Fibroblast of mammary gland (primary cell): ENCODE measurements around the gene DAND5.

Experiments used
- DNase-seq: peaks from one replicate; pipeline ENCODE4 v3.0.0-alpha.2; 2010; ENCODE audit warnings: low read depth
- H3K4me3 ChIP-seq: 2 replicates; pipeline ENCODE4 v1.5.1; 2011; ENCODE audit warnings: low read depth, mild to moderate bottlenecking, low read length, moderate library complexity; ENCODE audit not compliant: control insufficient read depth
- CTCF ChIP-seq: conservative IDR thresholded peaks from 2 replicates; pipeline ENCODE4 v1.5.1; 2011; ENCODE audit warnings: low read depth, low read length, inconsistent platforms; ENCODE audit not compliant: control insufficient read depth, insufficient read depth

Gene DAND5

GRCh38 chr19:12984143-12984627 is 14.8 kb downstream of the DAND5 start:
- peak; percentile 30 for DNase-seq
- no peak for TF ChIP-seq CTCF
- H3K4me3 ChIP-seq, result no peak overlapping the region

GRCh38 chr19:12984683-12985048 is 15.3 kb downstream of the DAND5 start:
- H3K4me3 ChIP-seq, result no peak overlapping the region
- TF ChIP-seq CTCF, result no peak
- DNase-seq, result no peak

GRCh38 chr19:12985049-12985776 is 15.8 kb downstream of the DAND5 start:
- peak; percentile 55 for DNase-seq
- TF ChIP-seq CTCF, result no peak
- H3K4me3 ChIP-seq, result no peak overlapping the region

GRCh38 chr19:12986726-12987125 is 17.4 kb downstream of the DAND5 start:
- no peak for TF ChIP-seq CTCF
- DNase-seq, result no peak
- no peak overlapping the region for H3K4me3 ChIP-seq

- no peak for DNase-seq
- no peak overlapping the region for H3K4me3 ChIP-seq
- no peak for TF ChIP-seq CTCF
Measured at GRCh38 chr19:12987190-12987589, 17.8 kb downstream of the DAND5 start.

- no peak for DNase-seq
Measured at GRCh38 chr19:12987781-12988180, 18.4 kb downstream of the DAND5 start.

More at GRCh38 chr19:12987781-12988180, 18.4 kb downstream of the DAND5 start:
- TF ChIP-seq CTCF, result no peak
- no peak overlapping the region for H3K4me3 ChIP-seq
